Prostate gland (tissue), 2 donors: Measurements from ENCODE around the gene PBX3. TPM values are rescaled to one million over a fixed set of nuclear protein-coding genes. Genes with fewer than 3 reads are reported as not detected.
A peak's percentile ranks its signal among the peaks of the same experiment; 100 is the strongest.
"Not testable (repeated sequence)": the region's sequence is repeated elsewhere in the genome, so short reads cannot be mapped to it uniquely, and the experiment has no call there.

Experiments used
- DNase-seq: peaks from one replicate; pipeline ENCODE4 v3.0.0-alpha.2; 2019; ENCODE audit warnings: low spot score
- H3K27ac ChIP-seq, 2 donors: fragments of 200-600 bp; sonication (generic); 2 replicates each; pipeline ENCODE4 v1.5.1; 2017 to 2019
- H3K27me3 ChIP-seq: fragments of 200-600 bp; sonication (generic); replicated peaks from 2 replicates; pipeline ENCODE4 v1.5.1; 2019; ENCODE audit not compliant: insufficient read depth
- H3K36me3 ChIP-seq, 2 donors: fragments of 200-600 bp; sonication (generic); 1 replicate in 1 of 2; 2 replicates in 1 of 2; pipeline versions ENCODE4 v1.5.1 to v1.8.1; 2017 to 2019
- H3K4me1 ChIP-seq: fragments of 200-600 bp; sonication (generic); replicated peaks from 2 replicates; pipeline ENCODE4 v1.5.1; 2019
- H3K4me3 ChIP-seq, 2 donors: fragments of 200-600 bp; sonication (generic); 2 replicates each; pipeline ENCODE4 v1.5.1; 2017 to 2019
- H3K9me3 ChIP-seq: fragments of 200-600 bp; sonication (generic); 2 replicates; pipeline ENCODE4 v1.5.1; 2017
- CTCF ChIP-seq, 4 experiments: fragments of 200-600 bp in 2 of 4; fragments of 450-650 bp in 2 of 4; sonication (generic) in 2 of 4; IDR thresholded peaks; 1 replicate in 3 of 4; 2 replicates in 1 of 4; pipeline ENCODE4 v1.5.1; 2016 to 2019; ENCODE audit warnings: antibody characterized with exemption in 4 of 4, mild to moderate bottlenecking in 2 of 4, moderate library complexity in 2 of 4
- POLR2A ChIP-seq: fragments of 450-650 bp; IDR thresholded peaks from one replicate; pipeline ENCODE4 v1.6.1; 2016; ENCODE audit warnings: antibody characterized with exemption, mild to moderate bottlenecking
- POLR2AphosphoS5 ChIP-seq: sonication (generic); formaldehyde crosslinking; IDR thresholded peaks from one replicate; pipeline ENCODE4 v1.6.1; 2017; ENCODE audit warnings: antibody characterized with exemption
- WGBS: methylation state at CpG from one replicate; pipeline ENCODE4 v1.1.5; 2018; 5-methylcytosine and 5-hydroxymethylcytosine counted together
- intact Hi-C: fragments of 100-400 bp; cut with DNase I; formaldehyde crosslinking; loops from one replicate; pipeline ENCODE4 v1.14.2; 2022
- total RNA-seq, 2 donors: library from RNA; depleted of rRNA; stranded (reverse); fragments of >200 nt; gene quantifications; one replicate each; pipeline ENCODE4 v1.1.0, GENCODE V29; 2016

Gene PBX3
- total RNA-seq, 2 donors from 2014 or later, result 48.5 to 77.6 TPM

GRCh38 chr9:125822902-125823301 lies 75.7 kb downstream of the PBX3 start:
- intact Hi-C loops, result loop anchor here (5.0 kb wide), 1 partner anchor 76 kb away; the partner anchor contains the start of gene PBX3
- H3K36me3 ChIP-seq, result no peaks in the 10 kb centered on the region
- H3K4me1 ChIP-seq, result no peaks in the 10 kb centered on the region
- WGBS, result 95% methylated on average over 2 of the region's 2 CpGs
- H3K27me3 ChIP-seq, result no peaks in the 10 kb centered on the region
- H3K4me3 ChIP-seq, result no peak overlapping the region
- no peak for DNase-seq
- no peak overlapping the region for H3K27ac ChIP-seq
- H3K9me3 ChIP-seq, result no peaks in the 10 kb centered on the region
- no peak for TF ChIP-seq POLR2AphosphoS5
- no peak for TF ChIP-seq CTCF (IDR thresholded peaks at IDR 0.05)
- no peak for TF ChIP-seq POLR2A

GRCh38 chr9:125823874-125824406 lies 76.8 kb downstream of the PBX3 start:
- H3K4me3 ChIP-seq, H3K4me1 ChIP-seq, DNase-seq, H3K27me3 ChIP-seq, H3K9me3 ChIP-seq, H3K27ac ChIP-seq, H3K36me3 ChIP-seq: not testable (repeated sequence)
- intact Hi-C loops, result loop anchor here (5.0 kb wide), 1 partner anchor 77 kb away; the partner anchor contains the start of gene PBX3
- 85% methylated on average over 6 of the region's 6 CpGs for WGBS

- 25% methylated on average over 3 of the region's 3 CpGs for WGBS
- Histone ChIP-seq H3K36me3 (no peaks in the 10 kb centered on the region), H3K4me1 (no peaks in the 10 kb centered on the region), H3K27ac (no peak overlapping the region), H3K9me3 (no peaks in the 10 kb centered on the region), H3K4me3 (no peak overlapping the region), H3K27me3 (no peaks in the 10 kb centered on the region)
- no peak for DNase-seq
- intact Hi-C loops, result no loop called here
- TF ChIP-seq CTCF (IDR thresholded peaks at IDR 0.05), result no peak
- no peak for TF ChIP-seq POLR2A
- TF ChIP-seq POLR2AphosphoS5, result no peak
Measured at GRCh38 chr9:125825762-125826161, 78.6 kb downstream of the PBX3 start.

GRCh38 chr9:125826850-125827249 lies 79.7 kb downstream of the PBX3 start:
- TF ChIP-seq CTCF (IDR thresholded peaks at IDR 0.05), result no peak
- TF ChIP-seq POLR2A, result no peak
- TF ChIP-seq POLR2AphosphoS5, result no peak
- no peak overlapping the region for H3K4me3 ChIP-seq
- no peaks in the 10 kb centered on the region for H3K27me3 ChIP-seq
- intact Hi-C loops, result no loop called here
- H3K36me3 ChIP-seq, result no peaks in the 10 kb centered on the region
- DNase-seq, result no peak
- WGBS, result 83% methylated on average over 1 of the region's 1 CpG
- no peaks in the 10 kb centered on the region for H3K4me1 ChIP-seq
- H3K27ac ChIP-seq, result no peak overlapping the region
- no peaks in the 10 kb centered on the region for H3K9me3 ChIP-seq

- 56% methylated on average over 7 of the region's 7 CpGs for WGBS
- DNase-seq, result no peak
- Histone ChIP-seq H3K4me1 (no peaks in the 10 kb centered on the region), H3K36me3 (no peaks in the 10 kb centered on the region), H3K4me3 (no peak overlapping the region), H3K27me3 (no peaks in the 10 kb centered on the region), H3K27ac (no peak overlapping the region), H3K9me3 (no peaks in the 10 kb centered on the region)
- TF ChIP-seq POLR2AphosphoS5 (peak; percentile 14), POLR2A (no peak), CTCF (IDR thresholded peaks at IDR 0.05) (no peak)
- intact Hi-C loops, result no loop called here
Measured at GRCh38 chr9:125829743-125830142, 82.6 kb downstream of the PBX3 start.
